ENCODE measurements around the gene SBF2. TPM values are rescaled to one million over a fixed set of nuclear protein-coding genes. Genes with fewer than 3 reads are reported as not detected.

SBF2 gene
- polyA plus RNA-seq, 1 donor from 2014 or later, result 53.4 TPM

DNA sequence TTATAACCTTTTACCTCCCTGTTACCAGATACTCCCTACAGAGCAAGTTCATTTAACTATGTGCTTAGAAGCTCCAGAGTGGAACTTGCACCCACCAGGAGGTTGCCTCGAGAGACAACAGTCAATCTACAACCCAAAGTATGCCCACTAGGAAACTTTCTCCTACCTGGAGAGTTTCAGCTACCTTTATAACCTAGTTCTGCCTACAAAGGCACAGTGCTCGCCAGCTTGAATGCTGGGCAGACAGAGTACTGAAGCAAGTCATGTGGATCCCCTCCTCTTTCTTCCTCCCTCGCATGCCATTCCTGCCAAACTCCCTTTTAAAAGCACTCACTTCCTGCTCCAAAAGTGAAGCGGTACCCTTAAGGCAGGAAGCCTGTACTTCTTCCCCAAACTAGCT, 371.2 kb downstream of the SBF2 start:
- no peak overlapping the region for H3K27ac ChIP-seq (ENCODE audit: low read length)
- no peaks in the 10 kb centered on the region for H3K9me2 ChIP-seq (ENCODE audit: insufficient read depth, low read length)
- TF ChIP-seq SMC3 (conservative IDR thresholded peaks at IDR 0.05; ENCODE audit: poor library complexity), result no peak
- TF ChIP-seq RAD21 (conservative IDR thresholded peaks at IDR 0.05), result no peak
- TF ChIP-seq EZH2 (IDR thresholded peaks at IDR 0.05; ENCODE audit: borderline replicate concordance, insufficient read depth, low read length, poor library complexity, severe bottlenecking), result no peak
- no peak for TF ChIP-seq MXI1 (conservative IDR thresholded peaks at IDR 0.05; ENCODE audit: poor library complexity, severe bottlenecking)
- TF ChIP-seq, protein P1, sequence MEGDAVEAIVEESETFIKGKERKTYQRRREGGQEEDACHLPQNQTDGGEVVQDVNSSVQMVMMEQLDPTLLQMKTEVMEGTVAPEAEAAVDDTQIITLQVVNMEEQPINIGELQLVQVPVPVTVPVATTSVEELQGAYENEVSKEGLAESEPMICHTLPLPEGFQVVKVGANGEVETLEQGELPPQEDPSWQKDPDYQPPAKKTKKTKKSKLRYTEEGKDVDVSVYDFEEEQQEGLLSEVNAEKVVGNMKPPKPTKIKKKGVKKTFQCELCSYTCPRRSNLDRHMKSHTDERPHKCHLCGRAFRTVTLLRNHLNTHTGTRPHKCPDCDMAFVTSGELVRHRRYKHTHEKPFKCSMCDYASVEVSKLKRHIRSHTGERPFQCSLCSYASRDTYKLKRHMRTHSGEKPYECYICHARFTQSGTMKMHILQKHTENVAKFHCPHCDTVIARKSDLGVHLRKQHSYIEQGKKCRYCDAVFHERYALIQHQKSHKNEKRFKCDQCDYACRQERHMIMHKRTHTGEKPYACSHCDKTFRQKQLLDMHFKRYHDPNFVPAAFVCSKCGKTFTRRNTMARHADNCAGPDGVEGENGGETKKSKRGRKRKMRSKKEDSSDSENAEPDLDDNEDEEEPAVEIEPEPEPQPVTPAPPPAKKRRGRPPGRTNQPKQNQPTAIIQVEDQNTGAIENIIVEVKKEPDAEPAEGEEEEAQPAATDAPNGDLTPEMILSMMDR (IDR thresholded peaks at IDR 0.05; ENCODE audit: poor library complexity, severe bottlenecking), result no peak
- no peak for TF ChIP-seq TAF1 (IDR thresholded peaks at IDR 0.05; ENCODE audit: low read depth)
- TF ChIP-seq, protein P2, sequence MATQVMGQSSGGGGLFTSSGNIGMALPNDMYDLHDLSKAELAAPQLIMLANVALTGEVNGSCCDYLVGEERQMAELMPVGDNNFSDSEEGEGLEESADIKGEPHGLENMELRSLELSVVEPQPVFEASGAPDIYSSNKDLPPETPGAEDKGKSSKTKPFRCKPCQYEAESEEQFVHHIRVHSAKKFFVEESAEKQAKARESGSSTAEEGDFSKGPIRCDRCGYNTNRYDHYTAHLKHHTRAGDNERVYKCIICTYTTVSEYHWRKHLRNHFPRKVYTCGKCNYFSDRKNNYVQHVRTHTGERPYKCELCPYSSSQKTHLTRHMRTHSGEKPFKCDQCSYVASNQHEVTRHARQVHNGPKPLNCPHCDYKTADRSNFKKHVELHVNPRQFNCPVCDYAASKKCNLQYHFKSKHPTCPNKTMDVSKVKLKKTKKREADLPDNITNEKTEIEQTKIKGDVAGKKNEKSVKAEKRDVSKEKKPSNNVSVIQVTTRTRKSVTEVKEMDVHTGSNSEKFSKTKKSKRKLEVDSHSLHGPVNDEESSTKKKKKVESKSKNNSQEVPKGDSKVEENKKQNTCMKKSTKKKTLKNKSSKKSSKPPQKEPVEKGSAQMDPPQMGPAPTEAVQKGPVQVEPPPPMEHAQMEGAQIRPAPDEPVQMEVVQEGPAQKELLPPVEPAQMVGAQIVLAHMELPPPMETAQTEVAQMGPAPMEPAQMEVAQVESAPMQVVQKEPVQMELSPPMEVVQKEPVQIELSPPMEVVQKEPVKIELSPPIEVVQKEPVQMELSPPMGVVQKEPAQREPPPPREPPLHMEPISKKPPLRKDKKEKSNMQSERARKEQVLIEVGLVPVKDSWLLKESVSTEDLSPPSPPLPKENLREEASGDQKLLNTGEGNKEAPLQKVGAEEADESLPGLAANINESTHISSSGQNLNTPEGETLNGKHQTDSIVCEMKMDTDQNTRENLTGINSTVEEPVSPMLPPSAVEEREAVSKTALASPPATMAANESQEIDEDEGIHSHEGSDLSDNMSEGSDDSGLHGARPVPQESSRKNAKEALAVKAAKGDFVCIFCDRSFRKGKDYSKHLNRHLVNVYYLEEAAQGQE (IDR thresholded peaks at IDR 0.05; ENCODE audit: borderline replicate concordance), result no peak
- no peak for TF ChIP-seq EP300 (conservative IDR thresholded peaks at IDR 0.05; ENCODE audit: poor library complexity, severe bottlenecking)
- no peak for TF ChIP-seq POLR2AphosphoS5 (IDR thresholded peaks at IDR 0.05)
- H2AFZ ChIP-seq (ENCODE audit: low read depth, low read length), result no peak overlapping the region
- H3K36me3 ChIP-seq (ENCODE audit: insufficient read depth, low read length), result no peaks in the 10 kb centered on the region
- H3K27me3 ChIP-seq (ENCODE audit: insufficient read depth, low read depth, low read length), result no peaks in the 10 kb centered on the region
- peaks cover 3% of the 10 kb centered on the region for H3K79me2 ChIP-seq (replicated peaks; ENCODE audit: insufficient read depth, low read length)
- H3F3A ChIP-seq (ENCODE audit: insufficient read depth, low read length, poor library complexity, severe bottlenecking), result no peaks in the 10 kb centered on the region
- H3K9ac ChIP-seq (ENCODE audit: low read length), result no peak overlapping the region
- no peaks in the 10 kb centered on the region for H3K9me3 ChIP-seq (ENCODE audit: low read length)
- no peak overlapping the region for H3K4me3 ChIP-seq (ENCODE audit: low read length)
- no peaks in the 10 kb centered on the region for H4K20me1 ChIP-seq (ENCODE audit: insufficient read depth)
- H3K4me2 ChIP-seq (ENCODE audit: low read length), result no peak overlapping the region

DNA sequence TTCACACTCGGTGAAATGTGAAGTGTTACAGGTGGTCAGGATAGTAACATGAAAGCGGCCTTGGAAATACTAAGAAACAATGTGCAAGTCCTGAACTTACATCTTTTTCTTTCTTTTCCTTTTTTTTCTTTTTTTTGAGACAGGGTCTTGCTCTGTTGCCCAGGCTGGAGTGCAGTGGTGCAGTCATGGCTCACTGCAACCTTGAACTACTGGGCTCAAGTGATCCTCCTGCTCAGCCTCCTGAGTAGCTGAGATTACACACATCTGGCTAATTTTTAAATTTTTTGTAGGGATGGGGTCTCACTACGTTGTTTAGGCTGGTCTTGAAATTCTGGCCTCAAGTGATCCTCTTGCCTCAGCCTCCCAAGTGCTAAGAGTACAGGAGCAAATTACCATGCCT, 377.5 kb downstream of the SBF2 start:
- H3K4me3 ChIP-seq (ENCODE audit: low read length), result no peak overlapping the region
- no peaks in the 10 kb centered on the region for H3K79me2 ChIP-seq (replicated peaks; ENCODE audit: insufficient read depth, low read length)
- H4K20me1 ChIP-seq (ENCODE audit: insufficient read depth), result no peaks in the 10 kb centered on the region
- H3K4me2 ChIP-seq (ENCODE audit: low read length), result no peak overlapping the region
- H3K9me2 ChIP-seq (ENCODE audit: insufficient read depth, low read length), result no peaks in the 10 kb centered on the region
- H3F3A ChIP-seq (ENCODE audit: insufficient read depth, low read length, poor library complexity, severe bottlenecking), result no peaks in the 10 kb centered on the region
- H3K9me3 ChIP-seq (ENCODE audit: low read length), result no peaks in the 10 kb centered on the region
- TF ChIP-seq EZH2 (IDR thresholded peaks at IDR 0.05; ENCODE audit: borderline replicate concordance, insufficient read depth, low read length, poor library complexity, severe bottlenecking) (no peak), POLR2AphosphoS5 (IDR thresholded peaks at IDR 0.05) (no peak), MXI1 (conservative IDR thresholded peaks at IDR 0.05; ENCODE audit: poor library complexity, severe bottlenecking) (no peak), SMC3 (conservative IDR thresholded peaks at IDR 0.05; ENCODE audit: poor library complexity) (no peak), RAD21 (conservative IDR thresholded peaks at IDR 0.05) (no peak), EP300 (conservative IDR thresholded peaks at IDR 0.05; ENCODE audit: poor library complexity, severe bottlenecking) (no peak), TAF1 (IDR thresholded peaks at IDR 0.05; ENCODE audit: low read depth) (no peak)
- TF ChIP-seq, protein P1 (IDR thresholded peaks at IDR 0.05; ENCODE audit: poor library complexity, severe bottlenecking), result no peak
- TF ChIP-seq, protein P2 (IDR thresholded peaks at IDR 0.05; ENCODE audit: borderline replicate concordance), result no peak
- no peak overlapping the region for H3K27ac ChIP-seq (ENCODE audit: low read length)
- no peaks in the 10 kb centered on the region for H3K27me3 ChIP-seq (ENCODE audit: insufficient read depth, low read depth, low read length)
- no peaks in the 10 kb centered on the region for H3K36me3 ChIP-seq (ENCODE audit: insufficient read depth, low read length)
- no peak overlapping the region for H3K9ac ChIP-seq (ENCODE audit: low read length)
- no peak overlapping the region for H2AFZ ChIP-seq (ENCODE audit: low read depth, low read length)
